Esophagus muscularis mucosa (tissue), 4 donors: ENCODE measurements around the gene DPYD. TPM values are rescaled to one million over a fixed set of nuclear protein-coding genes. Genes with fewer than 3 reads are reported as not detected.

Experiments used
- DNase-seq: peaks from one replicate; pipeline ENCODE4 v3.0.0-alpha.2; 2017; ENCODE audit errors: extremely low spot score
- H3K27ac ChIP-seq, 4 donors: fragments of 200-600 bp; sonication (generic); replicated peaks in 1 of 4; 1 replicate in 3 of 4; 2 replicates in 1 of 4; pipeline ENCODE4 v1.5.1; 2016 to 2019; ENCODE audit warnings: mild to moderate bottlenecking in 1 of 4
- H3K27me3 ChIP-seq, 4 donors: fragments of 200-600 bp; sonication (generic); one replicate each; pipeline versions ENCODE4 v1.5.1 to v1.6.0; 2016 to 2019
- H3K36me3 ChIP-seq, 4 donors: fragments of 200-600 bp; sonication (generic); one replicate each; pipeline ENCODE4 v1.5.1; 2016 to 2019
- H3K4me1 ChIP-seq, 4 donors: fragments of 200-600 bp; sonication (generic); one replicate each; pipeline ENCODE4 v1.5.1; 2016 to 2019
- H3K4me3 ChIP-seq, 4 donors: fragments of 200-600 bp; sonication (generic); 1 replicate in 2 of 4; 2 replicates in 2 of 4; pipeline ENCODE4 v1.5.1; 2016 to 2019; ENCODE audit warnings: mild to moderate bottlenecking in 4 of 4, moderate library complexity in 1 of 4
- H3K9me3 ChIP-seq, 4 donors: fragments of 200-600 bp; sonication (generic); 1 replicate in 3 of 4; 2 replicates in 1 of 4; pipeline ENCODE4 v1.5.1; 2016 to 2019
- EP300 ChIP-seq: sonication (generic); formaldehyde crosslinking; IDR thresholded peaks from one replicate; pipeline ENCODE4 v1.6.1; 2017; ENCODE audit warnings: antibody characterized with exemption
- POLR2A ChIP-seq: fragments of 450-650 bp; IDR thresholded peaks from one replicate; pipeline ENCODE4 v1.6.1; 2017; ENCODE audit warnings: antibody characterized with exemption, moderate library complexity, mild to moderate bottlenecking, low read depth
- POLR2AphosphoS5 ChIP-seq, 2 donors: sonication (generic); formaldehyde crosslinking; IDR thresholded peaks; one replicate each; pipeline ENCODE4 v1.6.1; 2017; ENCODE audit warnings: antibody characterized with exemption in 2 of 2
- WGBS: methylation state at CpG from one replicate; pipeline ENCODE4 v1.1.5; 2018; 5-methylcytosine and 5-hydroxymethylcytosine counted together
- intact Hi-C: fragments of 100-400 bp; cut with DNase I; formaldehyde crosslinking; loops from one replicate; pipeline ENCODE4 v1.15.1; 2023
- total RNA-seq, 4 donors: library from RNA; depleted of rRNA; stranded (reverse); fragments of >200 nt; gene quantifications; one replicate each; pipeline versions ENCODE4 v1.1.0 to v1.2.1, GENCODE V29; 2016
- TF ChIP-seq, protein P1 (sequence below), 3 experiments: fragments of 200-600 bp in 2 of 3; fragments of 450-650 bp in 1 of 3; sonication (generic) in 2 of 3; IDR thresholded peaks; one replicate each; pipeline ENCODE4 v1.5.1; 2017 to 2019; ENCODE audit warnings: antibody characterized with exemption in 3 of 3, mild to moderate bottlenecking in 2 of 3, moderate library complexity in 1 of 3

Gene DPYD
- total RNA-seq, 4 donors from 2014 or later = 31.1 to 36.6 (median 31.7) TPM

DNA sequence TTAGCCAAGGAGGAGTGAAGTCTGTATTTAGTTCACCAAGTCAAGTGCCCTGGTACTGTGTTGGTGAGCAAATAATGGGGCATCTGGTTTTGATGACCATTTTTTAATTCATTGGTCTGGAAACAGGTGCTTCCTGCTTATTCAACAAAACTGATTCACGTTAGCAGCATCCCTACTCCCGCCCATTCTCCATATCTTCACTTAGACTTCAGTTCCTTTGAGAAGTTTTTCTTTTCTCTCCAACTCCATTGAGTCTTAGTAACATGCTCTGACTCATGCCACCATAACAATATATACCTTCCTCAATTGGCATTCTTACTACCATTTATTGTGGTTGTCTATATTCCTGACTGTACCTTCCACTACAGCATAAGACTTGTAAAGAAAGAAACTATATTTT is 468.9 kb downstream of the DPYD start:
- Histone ChIP-seq H3K4me1 (no peaks in the 10 kb centered on the region), H3K4me3 (no peak overlapping the region), H3K36me3 (no peaks in the 10 kb centered on the region), H3K27ac (no peak overlapping the region), H3K9me3 (no peaks in the 10 kb centered on the region), H3K27me3 (no peaks in the 10 kb centered on the region)
- DNase-seq = no peak
- WGBS = 92% methylated on average over 2 of the region's 2 CpGs
- intact Hi-C loops = loop anchor here (5.0 kb wide), 1 partner anchor 600 kb away; no protein-coding TSS in a partner anchor
- TF ChIP-seq EP300 (no peak), POLR2AphosphoS5 (IDR thresholded peaks at IDR 0.05) (no peak), POLR2A (no peak)

DNA sequence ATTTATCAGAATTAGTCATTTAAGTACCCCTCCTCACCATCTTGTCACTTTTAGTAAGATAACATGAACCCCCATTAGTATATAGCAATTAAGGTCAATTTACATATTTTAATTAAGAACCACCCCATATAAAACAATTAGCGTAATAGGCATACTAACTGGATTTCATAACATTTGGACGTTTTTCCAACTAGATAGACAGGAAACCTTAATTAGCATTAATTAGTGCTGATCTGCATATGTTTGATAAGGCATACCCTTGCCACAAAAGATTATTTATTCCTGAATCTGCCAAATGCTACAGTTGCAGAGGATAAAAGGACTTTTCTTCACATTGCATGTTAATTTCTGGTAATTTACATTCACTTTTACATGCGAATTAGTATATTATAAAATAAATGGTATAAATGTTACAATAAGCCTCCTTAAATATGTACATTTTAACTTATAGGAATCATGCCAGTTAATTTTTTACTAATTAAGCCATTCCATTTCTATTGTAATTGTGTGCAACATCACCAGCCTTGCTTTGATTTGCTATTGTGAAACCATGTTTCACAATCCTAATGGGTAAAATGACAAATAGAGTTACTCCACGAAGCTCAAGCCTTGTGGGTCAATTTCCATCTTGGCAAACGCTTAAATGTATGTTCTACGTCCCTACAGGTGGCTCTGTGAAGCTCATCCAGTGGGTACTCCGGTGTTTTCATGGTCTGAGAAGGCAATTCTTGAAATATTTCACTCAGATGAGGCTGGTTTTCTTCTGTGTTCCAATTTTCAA is 469.6 kb downstream of the DPYD start:
- H3K27ac ChIP-seq = no peak overlapping the region
- H3K4me1 ChIP-seq = no peaks in the 10 kb centered on the region
- H3K36me3 ChIP-seq = no peaks in the 10 kb centered on the region
- intact Hi-C loops = loop anchor here (5.0 kb wide), 1 partner anchor 601 kb away; no protein-coding TSS in a partner anchor
- TF ChIP-seq EP300 (no peak), POLR2AphosphoS5 (IDR thresholded peaks at IDR 0.05) (no peak), POLR2A (no peak)
- TF ChIP-seq, protein P1, sequence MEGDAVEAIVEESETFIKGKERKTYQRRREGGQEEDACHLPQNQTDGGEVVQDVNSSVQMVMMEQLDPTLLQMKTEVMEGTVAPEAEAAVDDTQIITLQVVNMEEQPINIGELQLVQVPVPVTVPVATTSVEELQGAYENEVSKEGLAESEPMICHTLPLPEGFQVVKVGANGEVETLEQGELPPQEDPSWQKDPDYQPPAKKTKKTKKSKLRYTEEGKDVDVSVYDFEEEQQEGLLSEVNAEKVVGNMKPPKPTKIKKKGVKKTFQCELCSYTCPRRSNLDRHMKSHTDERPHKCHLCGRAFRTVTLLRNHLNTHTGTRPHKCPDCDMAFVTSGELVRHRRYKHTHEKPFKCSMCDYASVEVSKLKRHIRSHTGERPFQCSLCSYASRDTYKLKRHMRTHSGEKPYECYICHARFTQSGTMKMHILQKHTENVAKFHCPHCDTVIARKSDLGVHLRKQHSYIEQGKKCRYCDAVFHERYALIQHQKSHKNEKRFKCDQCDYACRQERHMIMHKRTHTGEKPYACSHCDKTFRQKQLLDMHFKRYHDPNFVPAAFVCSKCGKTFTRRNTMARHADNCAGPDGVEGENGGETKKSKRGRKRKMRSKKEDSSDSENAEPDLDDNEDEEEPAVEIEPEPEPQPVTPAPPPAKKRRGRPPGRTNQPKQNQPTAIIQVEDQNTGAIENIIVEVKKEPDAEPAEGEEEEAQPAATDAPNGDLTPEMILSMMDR (IDR thresholded peaks at IDR 0.05) = no peak
- no peaks in the 10 kb centered on the region for H3K27me3 ChIP-seq
- no peak for DNase-seq
- H3K4me3 ChIP-seq = no peak overlapping the region
- 89% methylated on average over 7 of the region's 7 CpGs for WGBS
- no peaks in the 10 kb centered on the region for H3K9me3 ChIP-seq

DNA sequence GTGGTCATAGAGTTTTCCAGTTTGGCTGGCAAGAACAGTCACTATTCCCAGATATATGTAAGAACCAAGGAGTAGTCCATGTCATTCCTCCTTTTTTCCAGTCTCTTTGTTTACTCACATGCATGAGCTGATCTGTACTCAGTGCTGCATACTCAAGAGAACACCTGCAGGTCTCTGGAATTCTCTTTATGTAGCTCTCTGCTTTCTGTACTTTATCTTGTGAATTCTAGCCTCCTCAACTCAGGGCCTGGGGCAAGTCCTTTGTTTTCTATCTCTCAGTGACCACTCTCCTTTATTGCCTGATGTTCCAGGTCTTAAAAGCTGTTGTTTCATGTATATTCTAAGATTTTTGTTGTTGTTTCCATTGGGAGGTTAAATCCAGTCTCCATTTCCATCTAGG is 478.9 kb downstream of the DPYD start:
- TF ChIP-seq, protein P1 (IDR thresholded peaks at IDR 0.05) = no peak
- TF ChIP-seq POLR2A = no peak
- no peak for TF ChIP-seq EP300
- TF ChIP-seq POLR2AphosphoS5 (IDR thresholded peaks at IDR 0.05) = no peak
- intact Hi-C loops = no loop called here

DNA sequence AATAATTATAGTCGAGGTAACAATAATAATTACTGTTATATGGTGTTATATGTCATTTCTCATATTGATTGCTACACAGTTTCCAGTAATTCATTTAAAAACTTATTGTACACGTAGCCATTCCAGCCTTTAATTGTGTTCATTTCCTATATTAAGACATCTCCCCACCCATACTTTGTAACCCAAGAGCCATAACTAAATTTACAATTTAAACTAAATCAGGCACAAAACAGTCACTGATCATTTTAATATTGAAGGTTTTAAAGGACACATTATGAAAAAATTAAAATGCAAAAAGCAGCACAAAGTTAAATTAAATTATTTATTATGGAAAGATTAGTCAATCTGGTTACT is 487.0 kb downstream of the DPYD start:
- no peaks in the 10 kb centered on the region for H3K27me3 ChIP-seq
- WGBS = 61% methylated on average over 2 of the region's 2 CpGs
- H3K36me3 ChIP-seq = no peaks in the 10 kb centered on the region
- H3K27ac ChIP-seq = no peak overlapping the region
- intact Hi-C loops = no loop called here
- no peaks in the 10 kb centered on the region for H3K4me1 ChIP-seq
- H3K9me3 ChIP-seq = no peaks in the 10 kb centered on the region
- DNase-seq = no peak
- TF ChIP-seq POLR2A = no peak
- TF ChIP-seq, protein P1 (IDR thresholded peaks at IDR 0.05) = no peak
- TF ChIP-seq POLR2AphosphoS5 (IDR thresholded peaks at IDR 0.05) = no peak
- TF ChIP-seq EP300 = no peak
- H3K4me3 ChIP-seq = no peak overlapping the region

More for the DNA sequence above, 478.9 kb downstream of the DPYD start:
- Histone ChIP-seq H3K4me3 (no peak overlapping the region), H3K27me3 (no peaks in the 10 kb centered on the region), H3K27ac (no peak overlapping the region), H3K36me3 (no peaks in the 10 kb centered on the region), H3K4me1 (no peaks in the 10 kb centered on the region), H3K9me3 (no peaks in the 10 kb centered on the region)
- no peak for DNase-seq

DNA sequence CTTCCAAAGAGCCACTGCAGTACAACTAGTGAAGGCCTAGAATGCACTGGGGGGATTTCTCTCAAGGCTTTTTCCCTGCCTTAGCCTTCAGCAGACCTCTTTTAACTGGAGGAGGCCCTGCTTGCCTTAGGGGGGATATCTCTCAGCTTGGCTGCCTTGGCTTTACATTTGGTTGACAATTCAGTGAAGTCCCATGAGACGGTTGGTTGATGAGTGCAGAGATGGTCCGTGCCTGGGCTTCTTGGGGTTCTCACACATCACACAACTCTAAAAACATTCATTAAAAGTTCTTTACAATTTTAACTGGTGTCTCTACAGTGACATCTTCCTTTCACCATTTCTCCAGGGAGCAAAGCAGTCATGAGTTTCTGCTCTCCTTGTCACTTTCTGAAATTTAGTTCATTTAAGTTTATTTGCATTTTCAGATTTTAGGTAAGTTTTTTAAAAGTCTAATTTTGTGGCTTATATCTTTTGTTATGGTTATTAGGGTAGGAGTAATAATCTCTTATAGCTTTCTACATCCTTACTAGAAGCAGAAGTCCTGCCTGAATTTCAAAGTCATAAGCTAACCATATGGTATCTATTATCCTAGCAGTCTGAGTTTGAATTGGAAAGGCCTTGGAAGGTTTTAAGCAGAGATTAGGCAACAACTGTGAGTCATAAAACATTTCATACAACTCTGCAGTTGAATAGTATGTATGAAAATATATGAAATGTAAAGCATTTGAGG is 487.6 kb downstream of the DPYD start:
- intact Hi-C loops = no loop called here
- Histone ChIP-seq H3K36me3 (no peaks in the 10 kb centered on the region), H3K9me3 (no peaks in the 10 kb centered on the region), H3K4me3 (no peak overlapping the region), H3K27ac (no peak overlapping the region), H3K27me3 (no peaks in the 10 kb centered on the region), H3K4me1 (no peaks in the 10 kb centered on the region)
- 88% methylated on average over 2 of the region's 2 CpGs for WGBS
- TF ChIP-seq POLR2A = no peak
- TF ChIP-seq, protein P1 (IDR thresholded peaks at IDR 0.05) = no peak
- no peak for TF ChIP-seq EP300
- no peak for TF ChIP-seq POLR2AphosphoS5 (IDR thresholded peaks at IDR 0.05)
- no peak for DNase-seq
